IMR-90 (cell line): ENCODE measurements around the gene SV2A.

Source experiments
- BHLHE40 ChIP-seq: fragments of 150-350 bp; IDR thresholded peaks from 2 replicates; pipeline ENCODE4 v1.6.1; 2016; ENCODE audit warnings: mild to moderate bottlenecking, low read depth, low read length
- CEBPB ChIP-seq: IDR thresholded peaks from 2 replicates; pipeline ENCODE4 v1.6.1; 2012; ENCODE audit warnings: low read depth, low read length, improper control_type of control experiment
- CHD1 ChIP-seq: IDR thresholded peaks from 2 replicates; pipeline ENCODE4 v1.6.1; 2012; ENCODE audit warnings: low read depth, low read length, improper control_type of control experiment
- FOS ChIP-seq: fragments of 150-350 bp; IDR thresholded peaks from 2 replicates; pipeline ENCODE4 v1.6.1; 2016; ENCODE audit warnings: low read depth, low read length
- MAZ ChIP-seq: IDR thresholded peaks from 2 replicates; pipeline ENCODE4 v1.6.1; 2012; ENCODE audit warnings: low read depth, mild to moderate bottlenecking, low read length, improper control_type of control experiment, moderate library complexity, borderline replicate concordance
- MXI1 ChIP-seq: IDR thresholded peaks from 2 replicates; pipeline ENCODE4 v1.6.1; 2012; ENCODE audit warnings: low read depth, mild to moderate bottlenecking, low read length, moderate library complexity, borderline replicate concordance
- NFE2L2 ChIP-seq: fragments of 150-350 bp; IDR thresholded peaks from 2 replicates; pipeline ENCODE4 v1.6.1; 2016; ENCODE audit warnings: low read depth, mild to moderate bottlenecking, low read length
- POLR2A ChIP-seq: IDR thresholded peaks from 2 replicates; pipeline ENCODE4 v1.6.1; 2012; ENCODE audit warnings: mild to moderate bottlenecking, low read depth, low read length
- RAD21 ChIP-seq: IDR thresholded peaks from 2 replicates; pipeline ENCODE4 v1.6.1; 2012; ENCODE audit warnings: low read length, improper control_type of control experiment
- RCOR1 ChIP-seq: IDR thresholded peaks from 2 replicates; pipeline ENCODE4 v1.6.1; 2012; ENCODE audit warnings: mild to moderate bottlenecking, low read length, improper control_type of control experiment; ENCODE audit not compliant: insufficient replicate concordance
- RFX5 ChIP-seq: IDR thresholded peaks from 2 replicates; pipeline ENCODE4 v1.8.0; 2012; ENCODE audit warnings: low read depth, mild to moderate bottlenecking, low read length, moderate library complexity
- SMC3 ChIP-seq: fragments of 150-350 bp; IDR thresholded peaks from 2 replicates; pipeline ENCODE4 v1.6.1; 2016; ENCODE audit warnings: low read depth, mild to moderate bottlenecking, antibody characterized with exemption, low read length, moderate library complexity
- TF ChIP-seq, protein P1 (sequence below): conservative IDR thresholded peaks from 2 replicates; pipeline ENCODE4 v1.5.1; 2012; ENCODE audit warnings: mild to moderate bottlenecking, low read depth, low read length, improper control_type of control experiment
- TF ChIP-seq, protein P2 (sequence below): fragments of 150-350 bp; IDR thresholded peaks from 2 replicates; pipeline ENCODE4 v1.6.1; 2017; ENCODE audit warnings: mild to moderate bottlenecking, antibody characterized with exemption, low read length, low read depth

- TF ChIP-seq, protein P1, sequence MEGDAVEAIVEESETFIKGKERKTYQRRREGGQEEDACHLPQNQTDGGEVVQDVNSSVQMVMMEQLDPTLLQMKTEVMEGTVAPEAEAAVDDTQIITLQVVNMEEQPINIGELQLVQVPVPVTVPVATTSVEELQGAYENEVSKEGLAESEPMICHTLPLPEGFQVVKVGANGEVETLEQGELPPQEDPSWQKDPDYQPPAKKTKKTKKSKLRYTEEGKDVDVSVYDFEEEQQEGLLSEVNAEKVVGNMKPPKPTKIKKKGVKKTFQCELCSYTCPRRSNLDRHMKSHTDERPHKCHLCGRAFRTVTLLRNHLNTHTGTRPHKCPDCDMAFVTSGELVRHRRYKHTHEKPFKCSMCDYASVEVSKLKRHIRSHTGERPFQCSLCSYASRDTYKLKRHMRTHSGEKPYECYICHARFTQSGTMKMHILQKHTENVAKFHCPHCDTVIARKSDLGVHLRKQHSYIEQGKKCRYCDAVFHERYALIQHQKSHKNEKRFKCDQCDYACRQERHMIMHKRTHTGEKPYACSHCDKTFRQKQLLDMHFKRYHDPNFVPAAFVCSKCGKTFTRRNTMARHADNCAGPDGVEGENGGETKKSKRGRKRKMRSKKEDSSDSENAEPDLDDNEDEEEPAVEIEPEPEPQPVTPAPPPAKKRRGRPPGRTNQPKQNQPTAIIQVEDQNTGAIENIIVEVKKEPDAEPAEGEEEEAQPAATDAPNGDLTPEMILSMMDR, result no peak
- TF ChIP-seq RFX5 (no peak), RAD21 (no peak), POLR2A (no peak), MAZ (no peak), CEBPB (no peak), RCOR1 (no peak), NFE2L2 (no peak), SMC3 (no peak), FOS (no peak), CHD1 (no peak), MXI1 (no peak), BHLHE40 (no peak)
- TF ChIP-seq, protein P2, sequence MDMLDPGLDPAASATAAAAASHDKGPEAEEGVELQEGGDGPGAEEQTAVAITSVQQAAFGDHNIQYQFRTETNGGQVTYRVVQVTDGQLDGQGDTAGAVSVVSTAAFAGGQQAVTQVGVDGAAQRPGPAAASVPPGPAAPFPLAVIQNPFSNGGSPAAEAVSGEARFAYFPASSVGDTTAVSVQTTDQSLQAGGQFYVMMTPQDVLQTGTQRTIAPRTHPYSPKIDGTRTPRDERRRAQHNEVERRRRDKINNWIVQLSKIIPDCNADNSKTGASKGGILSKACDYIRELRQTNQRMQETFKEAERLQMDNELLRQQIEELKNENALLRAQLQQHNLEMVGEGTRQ, result no peak
Observed at GRCh38 chr1:149877211-149877946, 40.3 kb downstream of the SV2A start.
